ENCODE results near the gene IER5L.

IER5L gene

GRCh38 chr9:129182625-129183494, 4.8 kb upstream of the IER5L start:
- Histone ChIP-seq H3K4me3 (replicated peaks; ENCODE audit: insufficient read depth, low read length) (no peak overlapping the region), H3K27me3 (ENCODE audit: insufficient read depth, poor library complexity, severe bottlenecking) (no peaks in the 10 kb centered on the region), H3K27ac (replicated peaks) (no peak overlapping the region)
- TF ChIP-seq CTCF (IDR thresholded peaks at IDR 0.05; ENCODE audit: insufficient read depth, low read length) (no peak), GABPA (IDR thresholded peaks at IDR 0.05; ENCODE audit: low read depth) (no peak), SPI1 (IDR thresholded peaks at IDR 0.05; ENCODE audit: borderline replicate concordance, low read depth) (no peak), REST (IDR thresholded peaks at IDR 0.05; ENCODE audit: insufficient replicate concordance, low read depth) (no peak), POLR2AphosphoS5 (IDR thresholded peaks at IDR 0.05; ENCODE audit: low read depth) (no peak)
- DNase-seq (ENCODE audit: low read depth in 1 of 2, low spot score in 1 of 2) = no peak

GRCh38 chr9:129182122-129182521, 4.1 kb upstream of the IER5L start:
- no peak for TF ChIP-seq SPI1 (IDR thresholded peaks at IDR 0.05; ENCODE audit: borderline replicate concordance, low read depth)
- no peak for TF ChIP-seq POLR2AphosphoS5 (IDR thresholded peaks at IDR 0.05; ENCODE audit: low read depth)
- no peak for TF ChIP-seq CTCF (IDR thresholded peaks at IDR 0.05; ENCODE audit: insufficient read depth, low read length)
- TF ChIP-seq GABPA (IDR thresholded peaks at IDR 0.05; ENCODE audit: low read depth) = no peak
- TF ChIP-seq REST (IDR thresholded peaks at IDR 0.05; ENCODE audit: insufficient replicate concordance, low read depth) = no peak
- DNase-seq (ENCODE audit: low read depth in 1 of 2, low spot score in 1 of 2) = no peak
- Histone ChIP-seq H3K4me3 (replicated peaks; ENCODE audit: insufficient read depth, low read length) (no peak overlapping the region), H3K27ac (replicated peaks) (no peak overlapping the region), H3K27me3 (ENCODE audit: insufficient read depth, poor library complexity, severe bottlenecking) (no peaks in the 10 kb centered on the region)

GRCh38 chr9:129181246-129181645, 3.2 kb upstream of the IER5L start:
- TF ChIP-seq SPI1 (IDR thresholded peaks at IDR 0.05; ENCODE audit: borderline replicate concordance, low read depth) (no peak), CTCF (IDR thresholded peaks at IDR 0.05; ENCODE audit: insufficient read depth, low read length) (no peak), POLR2AphosphoS5 (IDR thresholded peaks at IDR 0.05; ENCODE audit: low read depth) (no peak)
- DNase-seq (ENCODE audit: low read depth in 1 of 2, low spot score in 1 of 2) = no peak
- Histone ChIP-seq H3K27ac (replicated peaks) (no peak overlapping the region), H3K27me3 (ENCODE audit: insufficient read depth, poor library complexity, severe bottlenecking) (no peaks in the 10 kb centered on the region), H3K4me3 (replicated peaks; ENCODE audit: insufficient read depth, low read length) (no peak overlapping the region)

All from HL-60 (cell line).